Fibroblast of lung (primary cell): ENCODE data around the gene RNF113B. TPM values are rescaled to one million over a fixed set of nuclear protein-coding genes. Genes with fewer than 3 reads are reported as not detected.

Experiments used
- DNase-seq, 2 donors: peaks; one replicate each; pipeline versions ENCODE4 v3.0.0 to v3.0.0-alpha.2; 2010; ENCODE audit warnings: low read depth in 2 of 2
- H2AFZ ChIP-seq: 2 replicates; pipeline ENCODE4 v1.5.1; 2012; ENCODE audit warnings: low read length, control low read depth, inconsistent platforms
- H3K27ac ChIP-seq: 2 replicates; pipeline ENCODE4 v1.5.1; 2011; ENCODE audit warnings: low read length, control low read depth; ENCODE audit not compliant: insufficient read depth
- H3K27me3 ChIP-seq: 2 replicates; pipeline ENCODE4 v1.5.1; 2011; ENCODE audit warnings: mild to moderate bottlenecking, low read length; ENCODE audit not compliant: control insufficient read depth, insufficient read depth
- H3K36me3 ChIP-seq: 2 replicates; pipeline ENCODE4 v1.5.1; 2011; ENCODE audit warnings: low read length; ENCODE audit not compliant: control insufficient read depth, insufficient read depth
- H3K4me1 ChIP-seq: 2 replicates; pipeline ENCODE4 v1.5.1; 2011; ENCODE audit warnings: low read length; ENCODE audit not compliant: control insufficient read depth, insufficient read depth; ENCODE audit errors: extremely low read depth
- H3K4me2 ChIP-seq: 2 replicates; pipeline ENCODE4 v1.5.1; 2011; ENCODE audit warnings: low read length, control low read depth; ENCODE audit not compliant: insufficient read depth; ENCODE audit errors: extremely low read depth
- H3K4me3 ChIP-seq, 4 experiments: fragments of 200-600 bp in 1 of 4; sonication (generic) in 1 of 4; replicated peaks in 1 of 4; 2 replicates each; pipeline ENCODE4 v1.5.1; 2011 to 2016; ENCODE audit warnings: low read length in 4 of 4, low read depth in 3 of 4, mild to moderate bottlenecking in 3 of 4, control low read depth in 2 of 4, inconsistent platforms in 1 of 4, mixed read lengths in 1 of 4; ENCODE audit not compliant: insufficient read depth in 1 of 4; ENCODE audit errors: control extremely low read depth in 1 of 4
- H3K79me2 ChIP-seq: 2 replicates; pipeline ENCODE4 v1.5.1; 2012; ENCODE audit warnings: mild to moderate bottlenecking, low read length, inconsistent platforms; ENCODE audit not compliant: control insufficient read depth, insufficient read depth
- H3K9ac ChIP-seq: 2 replicates; pipeline ENCODE4 v1.5.1; 2011; ENCODE audit warnings: mild to moderate bottlenecking, low read length, control low read depth; ENCODE audit not compliant: insufficient read depth
- H3K9me3 ChIP-seq: 2 replicates; pipeline ENCODE4 v1.5.1; 2012; ENCODE audit warnings: low read depth, low read length; ENCODE audit not compliant: control insufficient read depth, insufficient read depth
- H4K20me1 ChIP-seq: 2 replicates; pipeline ENCODE4 v1.5.1; 2011; ENCODE audit warnings: low read length; ENCODE audit not compliant: control insufficient read depth, insufficient read depth; ENCODE audit errors: extremely low read depth
- EZH2 ChIP-seq: IDR thresholded peaks from 2 replicates; pipeline ENCODE4 v1.5.1; 2012; ENCODE audit warnings: low read length, control low read depth, mild to moderate bottlenecking; ENCODE audit errors: missing control alignments
- polyA plus RNA-seq, 2 donors: library from polyadenylated mRNA; depleted of rRNA in 1 of 2; stranded (reverse) in 1 of 2; unstranded in 1 of 2; fragments of >200 nt; gene quantifications; 2 replicates each; pipeline ENCODE4 v1.2.1, GENCODE V29; 2011 to 2012; ENCODE audit warnings: missing spikeins in 1 of 2
- total RNA-seq: library from RNA; depleted of rRNA; stranded (reverse); fragments of >200 nt; gene quantifications from 2 replicates; pipeline ENCODE4 v1.2.1, GENCODE V29; 2014
- TF ChIP-seq, protein P1 (sequence below), 2 donors: IDR thresholded peaks in 1 of 2; conservative IDR thresholded peaks in 1 of 2; 1 replicate in 1 of 2; 2 replicates in 1 of 2; pipeline ENCODE4 v1.5.1; 2011 to 2012; ENCODE audit warnings: low read length in 2 of 2, control low read depth in 1 of 2, inconsistent platforms in 1 of 2, low read depth in 1 of 2, mild to moderate bottlenecking in 1 of 2

The RNF113B gene
- total and polyA plus RNA-seq, 2 donors (not counting 1 experiment from before 2014, with no cell fraction given): not detected

DNA sequence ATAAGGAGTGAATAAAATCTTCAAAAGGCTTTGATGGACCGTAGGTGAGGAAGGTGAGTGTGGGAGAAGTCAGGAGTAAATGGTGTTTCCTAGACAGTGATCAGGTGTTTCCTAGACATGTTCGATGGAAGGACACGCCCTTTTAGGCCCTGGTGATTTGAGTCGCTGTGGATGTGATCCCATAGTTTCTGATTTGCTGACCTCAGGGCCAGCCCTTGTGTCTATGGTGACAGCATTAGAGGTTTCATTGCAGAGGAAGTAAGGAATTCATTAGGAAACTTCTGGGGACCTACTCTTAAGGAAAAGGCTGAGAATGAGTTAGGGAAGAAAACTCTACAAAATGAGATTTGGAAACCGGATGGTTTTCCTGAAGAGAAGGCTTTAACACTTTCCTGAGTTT, 31.5 kb upstream of the RNF113B start:
- no peak overlapping the region for H3K4me3 ChIP-seq
- TF ChIP-seq EZH2: no peak
- TF ChIP-seq, protein P1, sequence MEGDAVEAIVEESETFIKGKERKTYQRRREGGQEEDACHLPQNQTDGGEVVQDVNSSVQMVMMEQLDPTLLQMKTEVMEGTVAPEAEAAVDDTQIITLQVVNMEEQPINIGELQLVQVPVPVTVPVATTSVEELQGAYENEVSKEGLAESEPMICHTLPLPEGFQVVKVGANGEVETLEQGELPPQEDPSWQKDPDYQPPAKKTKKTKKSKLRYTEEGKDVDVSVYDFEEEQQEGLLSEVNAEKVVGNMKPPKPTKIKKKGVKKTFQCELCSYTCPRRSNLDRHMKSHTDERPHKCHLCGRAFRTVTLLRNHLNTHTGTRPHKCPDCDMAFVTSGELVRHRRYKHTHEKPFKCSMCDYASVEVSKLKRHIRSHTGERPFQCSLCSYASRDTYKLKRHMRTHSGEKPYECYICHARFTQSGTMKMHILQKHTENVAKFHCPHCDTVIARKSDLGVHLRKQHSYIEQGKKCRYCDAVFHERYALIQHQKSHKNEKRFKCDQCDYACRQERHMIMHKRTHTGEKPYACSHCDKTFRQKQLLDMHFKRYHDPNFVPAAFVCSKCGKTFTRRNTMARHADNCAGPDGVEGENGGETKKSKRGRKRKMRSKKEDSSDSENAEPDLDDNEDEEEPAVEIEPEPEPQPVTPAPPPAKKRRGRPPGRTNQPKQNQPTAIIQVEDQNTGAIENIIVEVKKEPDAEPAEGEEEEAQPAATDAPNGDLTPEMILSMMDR (conservative IDR thresholded peaks at IDR 0.05 in 1 of 2, IDR thresholded peaks at IDR 0.05 in 1 of 2; ENCODE audit: low read depth in 1 of 2, low read length in 2 of 2): no peak
- no peaks in the 10 kb centered on the region for H3K36me3 ChIP-seq
- H3K4me1 ChIP-seq: peaks cover 36% of the 10 kb centered on the region
- H3K9me3 ChIP-seq: no peaks in the 10 kb centered on the region
- H4K20me1 ChIP-seq: no peaks in the 10 kb centered on the region
- H2AFZ ChIP-seq: no peak overlapping the region
- no peak for DNase-seq
- H3K4me2 ChIP-seq: no peak overlapping the region
- no peak overlapping the region for H3K9ac ChIP-seq
- H3K27me3 ChIP-seq: no peaks in the 10 kb centered on the region
- peak overlapping the region; percentile 77 for H3K27ac ChIP-seq
- peaks cover 61% of the 10 kb centered on the region for H3K79me2 ChIP-seq

DNA sequence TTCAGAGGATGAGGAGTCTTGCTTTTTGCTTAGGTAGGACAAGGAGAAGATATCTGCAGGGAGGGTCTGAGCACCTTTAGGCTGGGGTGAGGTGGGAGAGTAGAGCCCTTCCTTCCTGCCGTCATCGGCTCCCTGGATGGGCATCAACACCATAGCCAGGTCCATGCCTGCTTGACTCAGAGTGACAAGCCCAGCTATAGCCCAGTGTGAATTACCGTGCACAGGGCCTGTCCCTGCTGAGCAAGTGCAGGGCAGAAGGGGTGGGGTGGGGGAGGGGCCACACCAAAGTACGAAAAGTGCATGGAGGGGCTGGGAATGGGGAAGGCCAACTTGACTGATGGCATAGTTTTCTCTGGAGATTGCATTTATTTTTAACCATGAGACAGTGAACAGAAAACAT, 30.3 kb upstream of the RNF113B start:
- no peaks in the 10 kb centered on the region for H3K27me3 ChIP-seq
- peak overlapping the region; percentile 3 for H3K9ac ChIP-seq
- peaks cover 33% of the 10 kb centered on the region for H3K4me1 ChIP-seq
- peak overlapping the region; percentile 39 for H3K4me2 ChIP-seq
- H4K20me1 ChIP-seq: no peaks in the 10 kb centered on the region
- H3K36me3 ChIP-seq: no peaks in the 10 kb centered on the region
- peak overlapping the region; percentile 77 for H3K27ac ChIP-seq
- H3K4me3 ChIP-seq: no peak overlapping the region
- no peak overlapping the region for H2AFZ ChIP-seq
- TF ChIP-seq, protein P1 (conservative IDR thresholded peaks at IDR 0.05 in 1 of 2, IDR thresholded peaks at IDR 0.05 in 1 of 2; ENCODE audit: low read depth in 1 of 2, low read length in 2 of 2): no peak
- no peak for TF ChIP-seq EZH2
- H3K79me2 ChIP-seq: peaks cover 58% of the 10 kb centered on the region
- DNase-seq: peak in 1 of 2 donors; percentile 70
- H3K9me3 ChIP-seq: no peaks in the 10 kb centered on the region

DNA sequence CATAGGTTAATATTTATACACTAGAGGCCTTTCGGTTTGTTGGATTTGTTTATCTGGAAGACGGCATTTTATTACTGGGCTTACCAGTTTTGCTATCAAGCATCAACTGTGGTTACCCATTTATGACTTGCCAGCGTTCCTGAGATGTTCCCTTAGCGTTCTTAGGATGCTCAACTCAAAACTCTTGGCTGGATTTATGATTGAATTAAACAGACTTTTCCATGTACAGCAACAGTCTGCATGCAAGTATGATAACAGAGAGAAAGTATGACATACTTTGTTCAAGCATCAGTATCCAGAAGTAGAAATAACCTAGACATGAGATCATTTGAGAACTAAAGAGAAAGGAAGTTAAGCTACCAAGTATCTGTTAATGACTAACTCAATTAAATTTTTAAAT, 29.9 kb upstream of the RNF113B start:
- Histone ChIP-seq H3K36me3 (no peaks in the 10 kb centered on the region), H3K9me3 (no peaks in the 10 kb centered on the region), H3K4me3 (no peak overlapping the region), H3K4me1 (peaks cover 35% of the 10 kb centered on the region), H2AFZ (no peak overlapping the region), H3K27ac (peak overlapping the region; percentile 77), H3K79me2 (peaks cover 57% of the 10 kb centered on the region), H4K20me1 (no peaks in the 10 kb centered on the region), H3K9ac (no peak overlapping the region), H3K4me2 (peak overlapping the region; percentile 54), H3K27me3 (no peaks in the 10 kb centered on the region)
- DNase-seq: peak; percentile 88 to 100
- TF ChIP-seq, protein P1 (conservative IDR thresholded peaks at IDR 0.05 in 1 of 2, IDR thresholded peaks at IDR 0.05 in 1 of 2; ENCODE audit: low read depth in 1 of 2, low read length in 2 of 2): no peak
- TF ChIP-seq EZH2: no peak
